K562 treated with DMSO at 1 percent for 24 hours (cell line): ENCODE data around the gene MAP10. TPM values are rescaled to one million over a fixed set of nuclear protein-coding genes. Genes with fewer than 3 reads are reported as not detected.

Experiments used
- total RNA-seq: library from RNA; unstranded; fragments of 300-600 nt; gene quantifications from 2 replicates; pipeline ENCODE4 v1.2.3, GENCODE V29; 2022; ENCODE audit warnings: low read depth; ENCODE audit not compliant: insufficient read depth

MAP10 gene, protein sequence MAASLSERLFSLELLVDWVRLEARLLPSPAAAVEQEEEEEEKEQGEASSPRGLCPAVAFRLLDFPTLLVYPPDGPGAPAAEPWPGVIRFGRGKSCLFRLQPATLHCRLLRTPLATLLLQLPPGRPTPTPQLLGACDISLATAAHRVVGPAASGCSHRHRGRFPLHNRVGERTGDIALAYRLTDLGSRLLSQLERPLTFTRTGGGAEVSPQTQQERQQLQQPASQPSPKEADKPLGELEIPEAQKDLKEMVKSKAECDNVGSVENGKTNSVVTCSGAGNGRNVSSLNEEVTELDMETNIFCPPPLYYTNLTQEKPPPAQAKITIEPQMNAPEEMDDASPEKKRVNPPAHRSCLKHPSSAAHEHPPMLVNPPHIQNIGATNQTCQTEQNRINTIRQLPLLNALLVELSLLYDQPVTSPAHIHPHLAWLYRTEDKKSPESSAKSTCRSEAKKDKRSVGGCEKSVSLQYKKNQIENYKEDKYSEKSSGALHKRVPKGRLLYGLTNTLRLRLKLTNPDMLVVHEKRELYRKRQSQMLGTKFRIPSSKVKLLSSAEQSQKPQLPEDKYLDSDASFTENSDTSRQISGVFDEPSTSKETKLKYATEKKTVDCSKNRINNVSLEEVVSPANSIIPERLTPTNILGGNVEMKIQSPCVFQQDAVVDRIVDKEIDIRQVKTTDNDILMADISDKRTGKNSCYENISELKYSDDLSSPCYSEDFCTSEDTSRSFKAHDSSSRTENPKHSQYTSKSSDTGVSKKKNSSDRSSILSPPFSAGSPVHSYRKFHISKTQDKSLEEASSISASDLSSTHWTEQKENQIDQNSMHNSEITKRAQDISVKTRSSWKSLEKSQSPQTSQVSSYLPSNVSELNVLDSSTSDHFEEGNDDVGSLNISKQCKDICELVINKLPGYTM
- total RNA-seq, result 2.4 and 2.7 TPM in 2 replicates

GRCh38 chr1:232805269-232806185 lies at the start of gene MAP10:
Gene MAP10 (plus strand): TSS chr1:232805416. CDS start chr1:232805450, 34 bp downstream.

Other genes starting within 250 kb of the MAP10 start
- 0.35 and 0.67 TPM in 2 replicates for gene SIPA1L2, start 175.3 kb upstream of the MAP10 start, total RNA-seq
- gene NTPCR, start 145.2 kb downstream of the MAP10 start, total RNA-seq, result 28.3 and 35.1 TPM in 2 replicates